Breast epithelium (tissue), 3 donors: ENCODE data around the gene PSME2.

Source experiments
- CTCF ChIP-seq, 3 donors: fragments of 450-650 bp; IDR thresholded peaks; one replicate each; pipeline ENCODE4 v1.5.1; 2016 to 2017; ENCODE audit warnings: antibody characterized with exemption in 3 of 3, mild to moderate bottlenecking in 3 of 3, moderate library complexity in 3 of 3
- POLR2A ChIP-seq: fragments of 450-650 bp; IDR thresholded peaks from one replicate; pipeline ENCODE4 v1.6.1; 2016; ENCODE audit warnings: antibody characterized with exemption, mild to moderate bottlenecking, moderate library complexity

GRCh38 chr14:24117179-24117578 is 29.2 kb downstream of the PSME2 start:
- TF ChIP-seq CTCF (IDR thresholded peaks at IDR 0.05) (no peak), POLR2A (no peak)
